ENCODE data around the gene SAE1. TPM values are rescaled to one million over a fixed set of nuclear protein-coding genes. Genes with fewer than 3 reads are reported as not detected.

Gene SAE1
- total RNA-seq, 1 donor from 2014 or later, result 114 TPM

GRCh38 chr19:47258434-47258833 lies 127.8 kb downstream of the SAE1 start:
- Histone ChIP-seq H3K36me3 (ENCODE audit: control insufficient read depth, insufficient read depth, low read length) (peaks cover 3% of the 10 kb centered on the region), H3K4me3 (ENCODE audit: low read depth, low read length) (no peak overlapping the region), H3K27me3 (ENCODE audit: control insufficient read depth, insufficient read depth, low read length) (no peaks in the 10 kb centered on the region)
- TF ChIP-seq CTCF (IDR thresholded peaks at IDR 0.05; ENCODE audit: insufficient read depth, low read length, poor library complexity, severe bottlenecking), result no peak
- no peak for DNase-seq (ENCODE audit: low read depth)

GRCh38 chr19:47258895-47259555 lies 128.4 kb downstream of the SAE1 start:
- peaks cover 3% of the 10 kb centered on the region for H3K36me3 ChIP-seq (ENCODE audit: control insufficient read depth, insufficient read depth, low read length)
- no peaks in the 10 kb centered on the region for H3K27me3 ChIP-seq (ENCODE audit: control insufficient read depth, insufficient read depth, low read length)
- no peak for TF ChIP-seq CTCF (IDR thresholded peaks at IDR 0.05; ENCODE audit: insufficient read depth, low read length, poor library complexity, severe bottlenecking)
- DNase-seq (ENCODE audit: low read depth), result no peak
- no peak overlapping the region for H3K4me3 ChIP-seq (ENCODE audit: low read depth, low read length)

Other genes with a start within 250 kb of the SAE1 start
- gene NPAS1, start 111.0 kb upstream of the SAE1 start, total RNA-seq, result 1.6 TPM in 1 of 2 replicates, not detected in the other
- 36.8 and 71.0 TPM in 2 replicates for gene TMEM160, start 82.2 kb upstream of the SAE1 start, total RNA-seq
- gene ZC3H4, start 17.1 kb upstream of the SAE1 start, total RNA-seq, result 23.9 and 29.2 TPM in 2 replicates
- 46.8 and 64.7 TPM in 2 replicates for gene BBC3, start 100.4 kb downstream of the SAE1 start, total RNA-seq
- gene CCDC9, start 125.7 kb downstream of the SAE1 start, total RNA-seq, result 13.8 and 16.5 TPM in 2 replicates
- 2.2 and 3.9 TPM in 2 replicates for gene INAFM1, start 144.1 kb downstream of the SAE1 start, total RNA-seq
- gene C5AR1, start 179.0 kb downstream of the SAE1 start, total RNA-seq, result not detected in 2 replicates
- not detected in 2 replicates for gene C5AR2, start 201.3 kb downstream of the SAE1 start, total RNA-seq
- gene DHX34, start 218.5 kb downstream of the SAE1 start, total RNA-seq, result 18.1 and 27.1 TPM in 2 replicates